Retina (tissue), 1 donor: Measurements from ENCODE around the gene CREB3.

Experiments used
- DNase-seq: peaks from one replicate; pipeline ENCODE4 v3.0.0-alpha.2; 2016

CREB3 gene

DNA sequence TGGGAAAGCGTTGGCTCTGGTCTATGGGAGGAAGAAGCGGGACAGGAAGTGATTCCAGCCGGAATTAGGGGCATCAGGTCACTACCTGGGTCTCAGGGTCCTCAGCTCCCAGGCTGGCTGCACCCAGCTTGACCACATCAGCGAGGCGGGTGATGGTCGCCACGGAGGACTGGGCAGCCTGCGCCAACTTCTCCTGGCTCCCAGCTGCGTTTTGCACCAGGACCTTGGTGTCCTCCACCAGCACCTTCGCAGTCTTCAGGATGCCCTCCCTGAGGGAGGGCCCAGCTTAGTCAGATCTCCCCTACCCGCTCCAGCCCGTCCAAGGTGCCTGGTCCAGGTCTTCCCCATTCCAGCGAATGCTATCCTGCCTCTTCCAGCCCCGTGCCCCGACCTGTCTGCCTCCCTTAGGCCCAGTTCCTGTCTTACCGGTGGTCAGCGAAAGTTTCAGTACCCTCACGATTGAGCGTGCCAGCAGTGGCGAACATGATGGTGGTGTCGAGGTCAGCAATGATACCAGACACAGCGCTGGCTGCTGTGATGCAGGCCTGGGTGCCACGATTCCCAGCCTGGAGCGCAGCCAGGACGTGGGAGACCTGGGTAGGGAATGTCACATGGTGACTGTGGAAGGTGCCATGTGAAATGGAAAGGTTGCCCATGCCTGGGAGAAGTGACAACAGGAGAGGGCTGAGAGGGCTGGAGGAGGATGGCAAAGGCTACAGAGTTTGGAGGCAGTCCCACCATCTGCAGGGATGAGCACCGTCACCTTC, 28.4 kb upstream of the CREB3 start:
- no peak for DNase-seq

DNA sequence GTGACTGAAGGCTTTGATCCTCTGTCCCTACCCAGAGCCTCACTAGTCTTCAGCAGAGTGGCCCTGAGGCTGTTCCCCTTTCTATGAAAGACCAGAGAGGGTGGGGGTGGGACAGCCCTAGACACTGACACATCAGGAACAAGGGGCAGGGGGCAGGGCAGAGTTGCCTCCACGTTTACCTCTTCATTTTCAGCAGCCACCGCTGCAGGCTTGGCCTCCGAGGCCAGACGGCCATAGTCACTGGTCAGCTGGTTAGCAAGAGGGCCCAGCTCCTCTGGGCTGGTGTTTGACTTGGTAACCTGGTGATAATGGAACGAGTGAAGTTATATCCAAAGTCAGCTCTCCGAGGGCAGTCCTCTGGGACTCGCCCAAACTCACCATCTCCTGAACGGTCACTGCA, 27.1 kb upstream of the CREB3 start:
- DNase-seq = no peak

DNA sequence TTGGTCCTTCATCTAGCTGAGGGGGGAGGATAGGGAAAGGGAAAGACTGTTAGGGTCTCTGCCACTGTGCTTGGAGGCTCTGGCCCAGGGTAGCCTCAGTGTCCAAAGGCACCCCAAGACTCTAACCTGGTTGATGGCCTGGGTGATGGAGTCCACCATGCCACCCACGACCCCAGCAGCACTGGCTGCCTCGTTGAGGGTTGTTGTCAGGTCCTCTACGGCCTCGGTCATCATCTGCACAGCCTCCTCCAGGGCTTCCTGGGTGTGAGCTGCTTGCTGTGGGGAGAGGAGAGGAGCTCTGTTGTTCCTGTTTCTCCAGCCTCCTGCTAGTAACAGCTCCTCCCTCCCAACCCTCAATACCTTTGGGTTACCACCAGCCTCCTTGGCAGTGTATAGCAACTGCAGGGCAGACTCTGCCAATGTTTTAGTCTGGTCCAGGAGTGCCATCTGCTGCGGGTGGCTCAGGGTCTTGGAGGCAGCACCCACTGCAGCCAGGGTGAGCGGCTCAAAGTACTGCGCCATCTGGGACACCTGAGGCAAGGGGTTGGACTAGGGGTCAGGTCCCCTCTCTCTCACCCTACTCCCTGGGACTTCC, 26.5 kb upstream of the CREB3 start:
- DNase-seq = no peak

DNA sequence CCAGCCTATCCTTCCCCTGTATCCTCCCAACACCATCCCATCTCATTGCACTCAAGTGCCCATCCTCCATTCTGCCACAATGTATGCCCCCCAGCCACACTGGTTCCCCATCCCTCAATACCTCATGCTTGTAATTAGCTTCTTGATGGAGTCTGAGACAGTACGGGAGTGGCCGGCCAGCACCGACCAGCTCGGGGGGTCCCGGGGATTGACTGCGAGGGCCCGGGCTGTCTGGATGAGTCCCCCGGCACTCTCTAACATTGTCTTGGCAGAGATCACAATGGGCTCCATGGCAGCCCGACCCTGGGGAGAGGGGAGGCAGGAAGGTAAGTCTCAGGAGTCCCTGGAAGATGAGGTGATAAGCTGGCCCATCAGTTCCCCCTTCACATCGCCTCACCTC, 25.5 kb upstream of the CREB3 start:
- DNase-seq = no peak

DNA sequence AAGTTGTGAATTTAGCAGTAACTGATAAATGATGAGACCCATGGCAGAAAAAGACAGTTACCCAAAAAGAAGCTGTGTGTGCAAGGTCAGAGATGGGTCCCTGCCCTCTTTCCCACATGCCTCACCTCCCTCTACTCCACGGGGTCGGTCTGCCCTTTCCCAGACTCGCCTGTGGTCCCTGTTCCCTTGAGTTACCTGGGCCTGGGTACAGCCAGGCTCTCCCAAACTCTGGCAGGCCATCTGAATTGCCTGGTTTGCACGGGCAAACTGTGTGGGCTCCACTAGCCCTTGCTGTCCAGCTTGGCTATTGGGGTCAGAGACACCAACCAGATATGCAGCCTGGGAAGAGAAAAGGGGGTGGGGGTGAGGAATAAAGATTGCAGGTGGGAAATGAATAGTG, 24.3 kb upstream of the CREB3 start:
- no peak for DNase-seq

DNA sequence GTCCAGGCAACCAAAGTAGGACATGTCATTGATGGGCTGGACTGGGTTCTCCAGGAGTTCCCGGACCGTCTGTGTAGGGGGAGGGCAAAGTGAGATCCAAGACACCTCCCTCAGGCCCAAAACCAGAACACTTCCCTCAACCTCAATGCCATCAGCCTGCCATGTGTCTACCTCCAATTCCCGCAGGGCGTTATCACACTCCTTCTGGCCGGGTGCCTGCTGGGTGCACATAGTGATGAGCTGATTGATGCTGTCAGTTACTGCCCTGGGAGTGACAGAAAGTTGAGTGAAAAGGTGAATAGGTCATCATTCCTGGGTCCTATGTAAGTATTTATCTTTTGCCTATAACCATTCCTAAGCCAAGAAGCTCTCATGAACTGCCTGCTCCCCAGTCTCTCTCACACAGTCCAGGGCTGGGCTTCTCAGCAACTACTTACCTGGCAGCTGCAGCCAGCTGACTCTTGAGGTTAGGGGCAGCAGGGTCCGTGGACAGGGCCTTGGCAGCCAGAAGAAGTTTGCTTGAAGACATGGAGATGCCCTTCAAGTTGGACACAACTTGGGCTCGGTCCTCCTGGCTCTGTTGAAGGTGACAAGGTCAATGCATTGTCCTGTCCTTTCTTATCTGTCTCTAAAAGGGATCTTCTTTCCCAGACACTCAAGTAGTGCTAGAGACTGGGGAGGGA, 21.5 kb upstream of the CREB3 start:
- DNase-seq = no peak

DNA sequence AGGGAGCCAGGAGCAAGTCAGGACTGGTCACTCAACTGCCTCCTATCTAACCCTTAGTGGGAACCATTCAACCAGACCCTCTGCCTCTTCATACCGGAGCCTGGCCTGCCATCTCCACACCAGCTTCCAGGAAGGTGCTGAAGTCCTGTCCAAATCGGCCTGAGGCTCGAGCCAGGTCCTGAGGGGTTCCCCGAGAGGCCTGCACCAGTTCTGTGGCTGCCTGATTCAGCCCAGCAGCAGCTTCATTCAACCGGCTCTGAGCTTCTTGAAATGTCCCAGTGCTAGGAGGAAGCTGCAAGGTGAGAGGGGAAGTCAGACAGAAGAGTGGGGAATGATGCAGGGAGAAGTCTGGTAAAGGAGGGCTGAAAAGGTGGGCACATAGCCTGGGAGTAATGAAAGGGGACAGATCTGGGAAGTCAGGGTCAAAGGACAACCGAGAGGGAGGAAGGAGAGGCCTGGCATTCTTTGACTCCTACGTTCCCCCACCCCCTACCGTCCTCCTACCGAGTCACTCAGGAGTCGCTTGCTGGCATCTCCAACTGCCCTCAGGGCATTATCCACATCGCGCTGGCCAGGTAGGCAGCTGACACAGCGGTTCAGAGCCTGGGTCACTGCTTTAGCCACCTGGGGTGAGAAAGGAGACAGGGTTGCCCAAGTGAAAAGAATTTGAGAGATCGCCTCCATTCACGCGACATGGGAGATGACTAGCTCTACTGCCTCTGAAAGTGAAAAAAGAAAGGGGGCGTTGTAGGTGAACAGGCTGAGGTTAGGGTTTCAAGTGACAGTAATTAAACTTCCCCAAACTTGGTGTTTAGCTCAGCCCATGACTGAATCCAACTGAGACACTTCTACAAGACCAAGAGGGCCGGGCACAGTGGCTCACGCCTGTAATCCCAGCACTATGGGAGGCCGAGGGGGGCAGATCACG, 20.7 kb upstream of the CREB3 start:
- no peak for DNase-seq

DNA sequence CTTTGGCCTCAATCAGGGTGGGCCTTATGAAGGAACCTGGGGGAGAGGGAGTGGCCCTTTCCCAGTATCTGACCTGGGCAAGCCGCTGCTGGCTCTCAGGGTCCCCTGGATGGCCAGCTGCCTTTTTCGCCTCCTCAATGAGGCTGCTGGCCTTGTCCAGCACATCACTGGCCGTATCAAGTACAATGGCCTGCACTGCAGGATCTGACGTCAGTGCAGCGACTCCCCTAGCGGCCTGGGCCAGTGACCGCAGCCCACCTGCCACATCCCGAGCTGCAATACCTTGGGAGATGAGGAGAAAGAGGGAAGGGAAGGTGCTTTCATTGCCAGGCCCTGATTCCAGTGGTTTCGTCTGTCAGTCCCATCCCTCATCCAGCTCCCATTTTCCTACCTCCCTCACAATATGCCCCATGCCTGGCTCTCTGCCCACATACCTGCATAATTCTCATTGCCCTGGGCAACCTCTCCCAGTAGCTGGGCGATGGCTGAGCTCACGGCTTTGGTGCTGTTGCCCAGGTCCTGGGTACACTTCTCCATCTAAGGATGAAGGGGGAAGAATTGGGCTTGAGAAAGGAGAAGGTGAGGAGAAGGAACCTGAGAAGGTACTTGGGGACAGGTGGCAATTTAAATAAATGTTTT, 19.6 kb upstream of the CREB3 start:
- no peak for DNase-seq

DNA sequence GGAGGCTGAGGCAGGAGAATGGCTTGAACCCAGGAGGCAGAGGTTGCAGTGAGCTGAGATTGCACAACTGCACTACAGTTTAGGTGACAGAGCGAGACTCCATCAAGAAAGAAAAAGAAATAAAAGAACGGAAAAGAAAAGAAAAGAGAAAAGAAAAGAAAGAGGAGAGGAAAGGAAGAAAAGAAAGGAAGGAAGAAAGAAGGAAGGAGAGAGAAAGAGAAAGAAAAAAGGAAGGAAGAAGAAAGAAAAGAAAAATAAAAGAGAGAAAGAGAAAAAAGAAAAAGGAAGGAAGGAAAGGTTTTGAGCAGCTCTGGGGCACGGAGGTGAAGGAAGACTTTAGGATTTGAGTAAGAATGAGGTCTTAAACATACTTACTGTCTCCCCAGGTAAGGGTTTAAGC, 18.9 kb upstream of the CREB3 start:
- no peak for DNase-seq

DNA sequence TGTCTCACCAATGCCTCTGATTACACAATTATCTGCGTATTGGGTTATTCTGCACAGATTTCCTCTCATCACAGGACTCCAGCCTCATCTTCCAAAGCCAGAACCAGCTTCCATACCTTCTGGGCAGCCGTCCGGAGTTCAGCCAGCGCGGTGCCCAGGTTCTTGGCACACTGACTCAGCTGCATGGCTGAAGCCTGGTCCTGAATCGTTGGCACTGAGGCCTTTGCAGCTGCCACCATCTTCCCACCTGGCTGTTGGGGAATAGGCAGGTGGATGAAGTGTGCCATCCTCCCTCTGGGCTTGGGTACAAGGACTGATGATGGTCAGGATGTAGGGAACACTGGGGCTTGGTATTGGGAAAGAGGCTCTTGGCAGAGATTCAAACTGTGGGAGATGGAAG, 18.3 kb upstream of the CREB3 start:
- DNase-seq = no peak

DNA sequence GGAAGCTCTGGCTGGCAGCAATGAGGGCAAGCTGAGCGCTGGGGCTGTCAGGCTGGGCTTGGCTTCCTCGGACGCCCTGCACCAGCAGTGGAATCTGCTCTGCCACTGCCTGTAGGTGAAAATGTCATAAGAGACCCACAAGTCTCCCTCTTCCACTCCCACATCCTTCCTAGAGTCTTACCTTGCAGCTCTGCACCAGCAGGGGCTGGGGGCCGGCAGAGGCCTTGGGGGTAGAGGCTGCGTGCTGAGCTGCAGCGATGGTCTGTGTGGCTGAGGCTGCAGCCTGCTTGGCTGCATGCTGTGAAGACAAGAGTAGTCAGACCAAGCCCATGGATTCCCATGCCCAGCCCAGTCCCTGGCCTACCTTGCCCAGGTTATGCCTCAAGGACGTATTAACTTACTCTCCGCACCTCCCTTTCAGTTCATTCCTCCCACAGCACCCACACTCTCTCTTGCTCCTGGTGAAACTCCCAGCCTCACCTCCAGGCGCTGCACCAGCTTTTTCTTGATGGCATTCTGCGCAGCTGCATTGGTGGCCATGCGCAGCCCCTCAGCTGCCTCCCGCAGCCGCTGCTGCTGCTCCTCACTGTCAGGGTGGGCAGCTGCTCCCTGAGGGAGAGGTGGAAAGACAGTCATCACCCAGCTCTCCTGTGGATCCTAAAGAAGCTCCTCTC, 17.8 kb upstream of the CREB3 start:
- DNase-seq = no peak

DNA sequence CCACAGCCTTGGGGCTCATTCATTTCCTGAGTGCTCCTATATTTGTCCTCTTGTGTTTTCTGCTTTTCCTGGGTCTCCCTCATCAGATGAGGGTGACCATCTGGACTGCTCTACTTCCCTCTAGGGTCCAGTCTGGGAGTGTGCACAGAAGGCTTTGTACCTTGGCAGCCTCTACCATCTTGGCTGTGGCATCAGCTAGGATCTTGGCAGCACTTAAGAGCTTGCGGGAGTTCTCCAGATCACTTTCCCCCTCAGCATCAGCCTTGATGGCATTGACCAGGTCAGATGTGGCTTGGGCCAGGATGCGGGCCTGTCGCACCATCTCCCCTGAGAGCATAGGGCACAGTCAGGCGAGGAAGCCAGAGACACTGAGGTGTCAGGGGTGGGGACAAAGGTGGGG, 16.2 kb upstream of the CREB3 start:
- no peak for DNase-seq

DNA sequence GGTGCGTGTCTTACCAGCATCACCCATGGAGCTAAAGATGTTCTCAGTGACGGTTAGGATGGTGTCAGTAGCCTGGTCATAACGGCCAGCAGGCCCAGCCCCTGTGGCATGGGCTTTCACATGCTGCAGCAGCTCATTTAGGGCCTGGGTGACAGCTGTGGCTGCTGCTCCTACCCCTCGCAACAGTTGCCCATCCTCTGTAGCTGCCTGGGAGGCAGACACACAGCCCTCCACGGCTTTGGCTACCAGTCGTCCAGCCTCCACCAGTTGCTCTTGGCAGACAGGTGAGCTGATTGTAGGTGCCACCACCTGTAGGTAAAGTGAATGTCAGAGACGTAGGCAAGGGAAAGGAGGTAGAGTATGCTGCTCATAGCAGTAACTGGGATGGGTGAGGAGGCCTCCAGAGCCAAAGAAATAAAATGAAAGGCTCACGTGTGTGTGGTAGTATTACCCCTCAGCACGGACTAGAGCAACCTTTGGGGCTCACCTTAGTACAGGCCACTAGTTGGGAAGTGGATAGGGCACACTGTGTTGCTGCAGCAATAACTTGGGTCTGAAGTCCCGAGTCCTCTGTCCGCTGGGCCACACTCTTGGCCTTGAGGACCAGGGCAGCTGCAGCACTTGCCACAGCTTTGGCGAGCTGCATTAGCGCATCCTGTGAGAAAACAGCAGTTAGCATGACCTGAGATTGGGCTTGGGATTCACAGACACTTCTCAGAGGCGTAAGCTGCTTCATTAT, 15.2 kb upstream of the CREB3 start:
- no peak for DNase-seq

DNA sequence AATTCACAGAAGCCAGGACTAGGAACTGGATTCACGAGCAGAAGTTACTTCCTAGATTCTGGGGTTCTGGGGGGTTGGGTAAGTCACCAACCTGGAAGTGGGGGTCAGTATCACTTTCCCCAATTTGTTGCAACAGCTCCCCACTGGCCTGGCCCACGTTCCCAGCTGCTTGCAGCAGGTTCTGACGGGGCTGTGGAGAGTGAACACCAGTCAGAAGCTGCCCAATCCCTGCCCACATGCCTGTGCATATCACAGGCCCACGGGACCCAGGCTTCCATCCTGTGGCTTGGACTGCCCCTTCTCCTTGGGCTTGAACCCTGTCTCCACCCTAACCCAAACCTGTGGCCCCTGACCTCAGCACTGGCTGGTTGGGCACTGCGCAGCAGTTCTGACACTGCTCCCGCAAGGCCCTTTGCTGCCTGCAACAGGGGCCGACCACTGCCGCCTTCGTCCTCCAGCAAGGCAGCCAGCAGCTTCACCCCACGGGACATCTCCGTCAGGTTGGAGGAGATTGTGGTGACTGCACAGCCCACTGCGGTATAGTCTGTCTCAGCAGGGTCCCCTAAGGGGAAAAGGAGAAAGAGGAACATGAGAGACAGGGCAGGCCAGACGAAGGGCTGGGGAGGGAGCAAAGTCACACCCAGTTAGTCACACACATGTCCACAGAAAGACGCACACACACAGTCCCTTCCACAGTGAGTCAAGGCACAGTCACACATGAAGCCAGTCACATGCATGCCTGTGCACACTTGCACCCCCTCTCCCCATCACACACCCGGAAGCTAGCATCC, 13.6 kb upstream of the CREB3 start:
- DNase-seq = no peak

DNA sequence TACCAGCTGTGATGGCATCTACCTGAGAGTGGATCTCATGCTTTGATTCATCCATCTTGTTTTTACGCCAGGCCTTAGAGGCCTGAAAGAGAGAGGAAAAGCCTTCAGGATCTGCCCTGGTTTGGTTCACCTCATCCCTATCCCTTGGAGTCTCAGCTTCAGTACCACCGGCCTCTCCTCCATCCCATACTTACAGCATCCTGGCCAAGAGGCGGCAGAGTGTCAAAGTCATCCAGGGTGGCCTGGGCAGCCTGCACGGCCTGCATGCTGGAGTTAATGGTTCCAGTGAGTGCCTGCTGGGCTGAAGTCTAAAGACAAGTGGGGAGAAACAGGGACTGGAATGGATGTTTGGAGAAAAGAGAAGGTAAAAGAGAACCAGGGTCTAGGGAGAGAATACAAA, 12.9 kb upstream of the CREB3 start:
- no peak for DNase-seq

DNA sequence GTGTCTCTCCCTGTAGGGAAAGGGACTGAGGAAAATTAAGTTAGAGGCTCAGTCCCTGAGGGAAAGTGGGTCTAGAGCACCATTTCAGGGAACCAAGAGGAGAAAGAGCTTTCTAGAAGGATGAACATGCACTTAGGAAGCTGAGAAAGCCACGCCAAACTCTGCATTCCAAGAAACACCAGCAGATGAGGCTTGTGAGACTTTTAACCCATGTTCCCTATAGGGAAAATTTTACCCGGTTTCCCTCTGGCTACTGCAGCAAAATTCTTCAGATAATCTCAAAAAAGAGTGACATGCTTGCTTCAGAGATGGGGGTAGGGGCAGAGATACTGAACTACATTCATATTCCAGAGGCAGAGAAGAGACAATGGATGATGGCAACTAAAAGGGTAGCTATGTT, 9.0 kb upstream of the CREB3 start:
- no peak for DNase-seq

DNA sequence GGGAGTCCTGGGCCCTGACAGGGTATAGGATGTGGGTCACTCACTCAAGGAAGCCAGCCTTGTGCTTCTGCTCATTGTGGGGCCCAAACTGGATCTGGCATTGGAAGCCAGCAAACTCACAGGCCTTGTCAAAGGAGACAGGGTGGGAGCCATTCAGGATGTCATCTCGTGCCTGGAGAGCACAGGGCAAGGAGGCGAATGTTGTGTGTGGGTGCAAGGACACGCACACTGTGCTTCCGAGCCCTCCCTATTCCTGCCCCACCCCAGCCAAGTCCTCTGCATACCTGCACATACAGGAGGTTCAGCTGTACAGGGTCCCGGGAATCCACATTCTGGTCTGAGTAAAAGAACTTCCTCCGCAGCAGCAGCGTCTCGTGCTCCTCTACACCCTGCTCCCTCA, 8.6 kb upstream of the CREB3 start:
- DNase-seq = no peak

DNA sequence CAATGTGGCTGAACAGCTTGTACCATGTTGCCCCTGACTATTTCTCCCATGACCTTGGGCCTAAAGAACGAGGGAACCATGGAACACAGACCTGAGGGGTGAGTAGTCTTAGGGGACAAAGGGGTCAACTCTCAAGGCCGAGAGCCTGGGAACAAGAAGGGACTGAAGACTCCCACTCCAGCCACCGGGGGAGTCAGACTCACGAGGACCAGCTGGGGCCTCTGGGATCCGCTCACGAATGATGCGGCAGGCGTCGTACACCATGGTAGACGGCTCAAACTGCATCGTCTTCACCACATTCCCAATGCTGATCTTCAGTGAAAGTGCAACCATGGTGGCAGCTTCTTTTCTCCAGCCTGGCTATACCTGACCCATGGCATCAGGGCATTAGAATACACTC, 7.1 kb upstream of the CREB3 start:
- no peak for DNase-seq

DNA sequence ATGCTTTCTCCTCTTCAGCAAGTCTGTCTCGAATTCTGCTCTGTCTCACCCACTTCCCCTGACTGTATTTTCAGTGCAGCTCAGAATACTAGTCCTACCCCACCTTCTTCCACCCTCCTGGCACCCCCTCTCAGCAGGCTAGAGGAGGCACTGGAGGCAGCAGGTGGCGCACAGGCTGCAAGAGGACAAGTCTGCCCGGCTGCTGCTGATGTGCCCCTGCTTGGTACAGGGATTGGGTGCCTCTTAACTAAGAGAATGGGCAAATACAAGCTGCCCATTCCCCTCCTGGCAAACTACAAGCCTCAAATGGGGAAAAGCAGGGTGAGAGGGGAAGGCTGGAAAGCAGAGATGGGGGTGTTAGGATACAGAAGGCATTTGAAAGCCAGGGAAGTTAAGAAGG, 5.5 kb upstream of the CREB3 start:
- no peak for DNase-seq

DNA sequence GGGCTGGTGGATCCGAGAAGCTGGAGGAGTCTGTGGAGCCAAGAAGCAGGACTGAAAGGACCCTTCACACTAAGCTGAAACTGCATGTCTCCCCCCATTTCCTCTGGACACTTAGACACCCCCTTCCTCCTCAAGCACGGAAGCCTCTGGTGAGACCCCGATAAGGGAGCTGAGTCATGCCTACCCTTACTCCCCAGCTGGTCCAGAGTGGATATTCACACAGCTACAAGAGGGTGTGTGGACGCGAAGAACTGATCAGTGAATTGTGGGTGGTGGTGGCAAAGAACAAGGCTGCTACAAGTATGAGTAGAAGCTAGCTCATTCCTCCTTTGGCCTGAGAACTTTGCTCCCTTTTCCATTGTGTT, 4.8 kb upstream of the CREB3 start:
- no peak for DNase-seq
